Measurements from ENCODE around the gene SYVN1. TPM values are rescaled to one million over a fixed set of nuclear protein-coding genes. Genes with fewer than 3 reads are reported as not detected.
A peak's percentile ranks its signal among the peaks of the same experiment; 100 is the strongest.

SYVN1 gene
- 10 to 100 TPM; 64.3 to 66.0 TPM for total RNA-seq

DNA sequence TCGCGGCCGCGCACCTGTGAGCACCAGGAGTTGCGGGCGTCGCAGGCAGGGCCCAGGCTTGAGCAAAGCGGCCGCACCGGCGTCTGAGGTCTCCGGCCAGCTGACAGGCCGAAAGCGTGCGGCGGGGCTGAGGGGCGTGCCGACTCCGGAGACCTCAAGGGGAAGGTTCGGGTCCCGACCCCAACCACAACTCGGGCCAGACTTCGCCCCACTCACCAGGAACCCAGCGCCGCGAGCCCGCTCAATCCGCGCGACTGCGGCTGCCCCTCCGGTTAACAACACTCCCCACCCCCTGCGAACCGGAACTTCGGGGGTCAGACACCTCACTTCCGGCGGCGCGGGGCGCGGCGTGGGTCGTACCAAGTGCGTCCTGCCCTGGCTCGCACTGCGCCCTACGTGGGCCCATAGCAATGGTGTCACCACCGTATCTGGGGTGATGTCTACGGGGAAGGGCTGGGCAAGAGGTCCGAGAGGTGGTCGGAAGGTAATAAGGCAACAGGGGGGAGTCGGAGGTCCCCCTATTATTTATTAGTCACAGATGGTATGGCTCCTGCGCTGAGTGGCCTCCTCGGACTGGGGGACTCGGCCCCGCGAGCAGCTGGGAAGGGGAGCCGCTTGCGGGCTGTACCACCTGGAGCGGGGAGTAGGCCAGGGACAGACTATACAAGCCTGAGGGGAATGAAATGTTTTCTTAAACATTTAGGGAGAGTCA, at the start of gene SYVN1:
TSS of gene SYVN1 (minus strand) at position 280 of the 712 bp plus-strand sequence. CDS start 918 bp downstream, outside the sequence.
- peak within 1 kb of the TSS; percentile 96 to 98 for H3K9ac ChIP-seq (ENCODE audit: low read depth in 2 of 2, low read length in 2 of 2)
- peaks cover 15% of the 10 kb centered on the region for H3K4me1 ChIP-seq
- peak within 1 kb of the TSS; percentile 86 for H3K4me3 ChIP-seq
- intact Hi-C loops (cut with DNase I): no loop called here
- no peaks in the 10 kb centered on the region for H3K9me3 ChIP-seq
- peaks cover 20% of the 10 kb centered on the region for H3K36me3 ChIP-seq
- no peaks in the 10 kb centered on the region for H3K27me3 ChIP-seq
- DNase-seq: peak; percentile 95
- TF ChIP-seq, protein P1, sequence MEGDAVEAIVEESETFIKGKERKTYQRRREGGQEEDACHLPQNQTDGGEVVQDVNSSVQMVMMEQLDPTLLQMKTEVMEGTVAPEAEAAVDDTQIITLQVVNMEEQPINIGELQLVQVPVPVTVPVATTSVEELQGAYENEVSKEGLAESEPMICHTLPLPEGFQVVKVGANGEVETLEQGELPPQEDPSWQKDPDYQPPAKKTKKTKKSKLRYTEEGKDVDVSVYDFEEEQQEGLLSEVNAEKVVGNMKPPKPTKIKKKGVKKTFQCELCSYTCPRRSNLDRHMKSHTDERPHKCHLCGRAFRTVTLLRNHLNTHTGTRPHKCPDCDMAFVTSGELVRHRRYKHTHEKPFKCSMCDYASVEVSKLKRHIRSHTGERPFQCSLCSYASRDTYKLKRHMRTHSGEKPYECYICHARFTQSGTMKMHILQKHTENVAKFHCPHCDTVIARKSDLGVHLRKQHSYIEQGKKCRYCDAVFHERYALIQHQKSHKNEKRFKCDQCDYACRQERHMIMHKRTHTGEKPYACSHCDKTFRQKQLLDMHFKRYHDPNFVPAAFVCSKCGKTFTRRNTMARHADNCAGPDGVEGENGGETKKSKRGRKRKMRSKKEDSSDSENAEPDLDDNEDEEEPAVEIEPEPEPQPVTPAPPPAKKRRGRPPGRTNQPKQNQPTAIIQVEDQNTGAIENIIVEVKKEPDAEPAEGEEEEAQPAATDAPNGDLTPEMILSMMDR (IDR thresholded peaks at IDR 0.05): no peak
- peak within 1 kb of the TSS; percentile 94 for H3K27ac ChIP-seq

DNA sequence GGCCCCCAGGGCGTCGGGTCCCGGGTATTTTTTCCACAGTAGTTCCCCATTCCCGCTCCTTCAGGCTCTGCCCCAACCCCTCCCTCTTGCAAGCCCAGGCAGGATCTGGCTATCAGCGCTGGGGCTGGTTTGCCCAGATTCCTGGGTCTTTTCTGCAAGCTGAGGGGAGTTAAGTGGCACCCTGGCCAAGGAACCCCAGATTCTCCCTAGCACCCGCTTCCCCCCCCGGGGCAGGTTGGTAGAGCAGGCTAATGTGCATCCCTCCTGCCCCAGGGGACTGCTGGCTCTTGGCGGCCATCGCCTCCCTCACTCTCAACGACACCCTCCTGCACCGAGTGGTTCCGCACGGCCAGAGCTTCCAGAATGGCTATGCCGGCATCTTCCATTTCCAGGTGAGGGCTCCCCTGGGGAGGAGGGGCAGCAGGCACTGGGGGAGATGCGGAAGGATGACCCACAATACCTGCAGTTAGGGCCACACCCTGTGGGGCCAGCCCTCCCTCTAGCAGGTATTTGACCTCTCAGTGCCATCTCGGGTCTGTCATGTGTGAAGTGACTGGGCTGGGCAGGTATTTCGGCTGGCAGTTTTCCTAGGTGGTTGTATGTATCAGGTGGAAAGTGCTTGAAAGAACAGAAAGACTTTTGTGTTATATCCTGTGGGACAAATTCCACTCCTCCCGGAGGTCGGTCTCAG, 49.0 kb upstream of the SYVN1 start:
- peak overlapping the region; percentile 87 to 99 for H3K9ac ChIP-seq (ENCODE audit: low read depth in 2 of 2, low read length in 2 of 2)
- TF ChIP-seq, protein P1 (IDR thresholded peaks at IDR 0.05): no peak

DNA sequence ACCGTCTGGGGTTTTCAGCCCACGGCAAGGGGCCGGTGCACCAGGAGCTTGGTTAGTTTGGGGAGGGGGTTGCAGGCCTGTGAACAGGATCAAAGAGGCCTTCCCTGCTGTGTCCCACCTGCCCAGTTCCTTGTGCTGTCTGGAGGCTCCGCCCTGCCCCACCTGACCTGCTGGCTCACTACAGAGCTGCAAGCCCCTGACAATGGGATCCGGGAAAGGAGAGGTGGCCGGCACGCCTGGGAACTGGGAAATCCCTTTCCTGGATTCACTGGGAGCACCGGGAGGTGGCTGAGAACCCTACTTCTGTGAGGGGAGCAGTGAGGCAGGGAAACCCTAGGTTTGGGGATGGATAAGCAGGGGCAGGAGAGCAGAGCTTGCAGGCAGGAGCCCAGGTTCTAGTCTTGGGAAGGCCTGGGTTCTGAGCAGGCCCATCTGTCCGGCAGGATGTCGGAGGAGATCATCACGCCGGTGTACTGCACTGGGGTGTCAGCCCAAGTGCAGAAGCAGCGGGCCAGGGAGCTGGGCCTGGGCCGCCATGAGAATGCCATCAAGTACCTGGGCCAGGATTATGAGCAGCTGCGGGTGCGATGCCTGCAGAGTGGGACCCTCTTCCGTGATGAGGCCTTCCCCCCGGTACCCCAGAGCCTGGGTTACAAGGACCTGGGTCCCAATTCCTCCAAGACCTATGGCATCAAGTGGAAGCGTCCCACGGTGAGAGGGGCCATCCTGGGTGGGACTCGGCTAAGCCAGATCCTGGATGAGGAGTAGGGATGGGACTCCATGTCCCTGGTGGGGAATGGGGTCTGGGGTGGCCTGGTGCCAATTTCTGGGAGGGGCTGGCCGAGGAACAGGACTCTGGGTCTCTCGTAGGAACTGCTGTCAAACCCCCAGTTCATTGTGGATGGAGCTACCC, 48.2 kb upstream of the SYVN1 start:
- peak overlapping the region; percentile 94 for H3K4me3 ChIP-seq
- H3K27ac ChIP-seq: peak overlapping the region; percentile 97
- H3K9me3 ChIP-seq: no peaks in the 10 kb centered on the region
- intact Hi-C loops (cut with DNase I): loop anchor here (5.0 kb wide), 2 partner anchors 45 to 60 kb away; partner anchors contain the start of genes FAU and MRPL49
- peaks cover 12% of the 10 kb centered on the region for H3K4me1 ChIP-seq
- TF ChIP-seq, protein P1 (IDR thresholded peaks at IDR 0.05): no peak
- H3K9ac ChIP-seq (ENCODE audit: low read depth in 2 of 2, low read length in 2 of 2): peak overlapping the region; percentile 87 to 99
- DNase-seq: peak; percentile 73
- no peaks in the 10 kb centered on the region for H3K27me3 ChIP-seq
- peaks cover 9% of the 10 kb centered on the region for H3K36me3 ChIP-seq

More for the DNA sequence above, 49.0 kb upstream of the SYVN1 start:
- Histone ChIP-seq H3K9me3 (no peaks in the 10 kb centered on the region), H3K27me3 (no peaks in the 10 kb centered on the region), H3K36me3 (peaks cover 15% of the 10 kb centered on the region), H3K4me3 (peak overlapping the region; percentile 94), H3K27ac (peak overlapping the region; percentile 97), H3K4me1 (peaks cover 12% of the 10 kb centered on the region)
- peak; percentile 44 for DNase-seq
- intact Hi-C loops (cut with DNase I): loop anchor here (5.0 kb wide), 2 partner anchors 46 to 61 kb away; partner anchors contain the start of genes FAU and MRPL49

DNA sequence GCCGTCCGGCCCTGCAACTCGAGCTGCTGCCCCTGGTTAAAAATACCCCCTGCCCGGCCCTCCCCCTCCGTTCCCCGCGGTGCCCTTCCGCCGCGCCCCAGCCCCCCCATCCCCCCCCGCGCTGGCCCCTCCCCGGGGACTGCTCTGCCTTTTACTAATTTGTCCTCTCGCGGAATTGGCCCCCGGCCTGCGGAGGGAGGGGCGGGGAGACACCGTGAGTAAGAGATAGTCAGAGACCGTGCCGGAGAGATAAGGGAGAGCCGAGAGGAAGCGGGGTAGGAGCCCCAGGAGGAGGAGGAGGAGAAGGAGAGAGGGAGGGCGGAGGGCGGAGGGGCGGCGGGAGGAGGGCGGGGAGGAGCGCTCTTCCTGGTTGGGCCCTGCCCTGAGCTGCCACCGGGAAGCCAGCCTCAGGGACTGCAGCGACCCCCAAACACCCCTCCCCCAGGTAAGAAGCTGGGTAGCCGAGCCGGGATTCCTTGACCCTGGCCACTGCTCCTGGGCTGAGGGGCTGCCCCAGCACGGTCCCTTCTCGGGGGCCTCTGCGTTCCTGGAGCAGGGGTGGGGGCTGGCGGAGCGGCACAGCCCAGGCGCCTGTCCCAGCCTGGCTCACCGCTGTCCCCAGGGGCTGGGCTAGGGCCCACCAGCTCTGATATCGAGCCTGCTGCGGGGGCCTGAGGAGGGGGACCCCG, 47.4 kb upstream of the SYVN1 start, which contains the start of gene CAPN1:
TSS of gene CAPN1 (plus strand) at position 360 of the 689 bp plus-strand sequence. CDS start 774 bp downstream, outside the sequence.
- intact Hi-C loops (cut with DNase I): loop anchor here (5.0 kb wide), 2 partner anchors 44 to 59 kb away; partner anchors contain the start of genes FAU and MRPL49
- H3K9ac ChIP-seq (ENCODE audit: low read depth in 2 of 2, low read length in 2 of 2): peak within 1 kb of the TSS; percentile 87 to 99
- peaks cover 9% of the 10 kb centered on the region for H3K36me3 ChIP-seq
- peak; percentile 96 for DNase-seq
- H3K27ac ChIP-seq: peak within 1 kb of the TSS; percentile 97
- H3K9me3 ChIP-seq: no peaks in the 10 kb centered on the region
- peaks cover 12% of the 10 kb centered on the region for H3K4me1 ChIP-seq
- H3K27me3 ChIP-seq: no peaks in the 10 kb centered on the region
- H3K4me3 ChIP-seq: peak within 1 kb of the TSS; percentile 94
- TF ChIP-seq, protein P1 (IDR thresholded peaks at IDR 0.05): no peak
